Suprapubic skin (tissue), 4 donors: ENCODE measurements around the gene ANAPC15.

ENCODE experiments used
- CTCF ChIP-seq, 2 donors: fragments of 200-600 bp in 1 of 2; fragments of 450-650 bp in 1 of 2; sonication (generic) in 1 of 2; IDR thresholded peaks; one replicate each; pipeline ENCODE4 v1.5.1; 2016 to 2019; ENCODE audit warnings: antibody characterized with exemption in 2 of 2, mild to moderate bottlenecking in 1 of 2, moderate library complexity in 1 of 2
- EP300 ChIP-seq: sonication (generic); formaldehyde crosslinking; IDR thresholded peaks from one replicate; pipeline ENCODE4 v1.6.1; 2017; ENCODE audit warnings: antibody characterized with exemption
- POLR2A ChIP-seq, 2 donors: fragments of 450-650 bp; IDR thresholded peaks; one replicate each; pipeline ENCODE4 v1.6.1; 2017; ENCODE audit warnings: antibody characterized with exemption in 2 of 2, mild to moderate bottlenecking in 2 of 2, moderate library complexity in 2 of 2
- POLR2AphosphoS5 ChIP-seq, 3 donors: sonication (generic); formaldehyde crosslinking; IDR thresholded peaks; one replicate each; pipeline ENCODE4 v1.6.1; 2017; ENCODE audit warnings: antibody characterized with exemption in 3 of 3

GRCh38 chr11:72067676-72068075, 44.8 kb downstream of the ANAPC15 start:
- TF ChIP-seq CTCF (IDR thresholded peaks at IDR 0.05): no peak
- TF ChIP-seq POLR2A (IDR thresholded peaks at IDR 0.05): no peak
- TF ChIP-seq EP300: no peak
- TF ChIP-seq POLR2AphosphoS5 (IDR thresholded peaks at IDR 0.05): no peak
